HG03060 (cell line): ENCODE results near the gene TCF7L2.

Experiments used
- ATAC-seq: cut with Tn5 transposase; IDR thresholded peaks from one replicate; pipeline ENCODE4 v1.9.1; 2021; ENCODE audit warnings: low read depth, moderate number of reproducible peaks; ENCODE audit not compliant: unreplicated experiment

TCF7L2 gene

DNA sequence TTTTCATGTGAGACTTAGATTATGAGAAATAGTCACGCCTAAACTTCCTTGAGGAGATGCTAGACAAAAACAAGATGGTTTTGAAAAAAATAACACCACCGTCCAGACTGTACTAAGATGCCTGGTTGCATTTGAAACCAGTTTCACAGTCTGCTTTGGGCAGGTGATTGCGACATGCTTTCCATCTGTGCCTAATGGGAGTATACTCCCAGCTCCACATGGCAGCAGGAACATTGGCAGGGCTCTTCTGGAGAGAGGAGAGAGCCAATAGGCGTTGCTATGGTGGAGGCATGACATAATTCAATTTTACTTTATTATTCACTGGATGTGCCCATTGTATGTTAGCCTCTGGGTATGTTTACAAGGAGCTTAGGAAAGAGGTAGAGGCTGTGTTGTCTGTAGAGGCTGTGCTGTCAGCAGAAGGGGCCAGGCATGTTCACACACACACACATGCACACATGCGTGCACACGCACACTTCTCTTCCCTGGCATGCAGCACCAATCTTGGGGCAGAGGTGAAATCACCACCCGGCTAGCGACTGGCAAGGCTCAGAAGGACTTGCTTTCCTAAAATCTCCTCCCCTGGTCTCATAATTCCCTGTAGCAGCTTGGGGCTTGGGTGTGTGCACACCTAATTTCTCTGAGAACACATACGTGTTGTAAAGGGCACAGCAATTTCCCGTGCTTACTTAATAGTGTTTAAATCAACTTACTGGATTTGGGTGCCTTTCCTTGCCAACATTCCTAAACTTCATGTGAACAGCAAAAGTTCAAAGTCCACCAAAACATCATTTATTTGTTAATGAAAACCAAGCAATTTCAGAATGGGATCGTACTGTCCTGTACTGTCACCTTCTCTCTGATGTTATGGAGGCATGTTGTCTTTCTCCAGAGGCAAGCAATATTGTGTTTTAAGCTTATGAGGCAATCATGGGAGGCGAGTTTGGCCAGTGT, 162.1 kb downstream of the TCF7L2 start:
- ATAC-seq = no peak

DNA sequence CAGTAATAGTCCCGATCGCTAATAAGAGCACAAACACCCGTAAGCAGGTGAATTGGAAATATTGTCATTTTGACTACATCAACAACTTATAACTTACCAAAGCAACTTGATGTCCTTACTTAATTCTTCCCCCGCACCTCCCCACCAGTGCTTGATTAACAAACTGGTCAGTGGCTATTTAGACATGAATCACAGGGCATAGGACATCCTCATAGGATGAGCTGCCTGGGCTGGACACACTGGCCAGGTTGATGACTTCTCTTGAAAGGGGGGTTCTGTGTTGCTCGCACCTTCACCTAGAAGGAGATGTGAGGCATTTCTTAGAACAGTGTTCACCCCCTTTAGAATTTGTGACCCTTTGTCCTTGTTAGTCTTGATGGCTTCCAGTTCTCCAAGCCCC, 163.2 kb downstream of the TCF7L2 start:
- ATAC-seq = no peak

DNA sequence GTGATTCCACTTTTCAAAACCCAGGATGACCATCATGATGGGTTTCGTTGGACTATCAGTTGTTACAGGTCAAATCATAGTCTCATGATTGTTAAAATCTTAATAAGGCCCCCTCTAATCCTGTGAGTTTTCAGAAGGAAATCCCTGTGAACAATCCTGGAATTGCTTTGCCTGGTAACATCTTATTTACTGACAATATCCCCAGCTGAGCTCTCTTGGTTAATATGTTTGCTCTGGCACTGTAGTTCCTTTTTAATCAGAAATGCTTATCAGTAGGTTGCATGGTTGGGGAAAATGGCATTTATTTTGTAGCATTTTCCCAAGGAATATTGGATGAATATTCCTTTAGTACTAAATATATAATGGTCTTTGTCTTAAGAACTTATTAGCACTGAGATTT, 163.9 kb downstream of the TCF7L2 start:
- no peak for ATAC-seq

DNA sequence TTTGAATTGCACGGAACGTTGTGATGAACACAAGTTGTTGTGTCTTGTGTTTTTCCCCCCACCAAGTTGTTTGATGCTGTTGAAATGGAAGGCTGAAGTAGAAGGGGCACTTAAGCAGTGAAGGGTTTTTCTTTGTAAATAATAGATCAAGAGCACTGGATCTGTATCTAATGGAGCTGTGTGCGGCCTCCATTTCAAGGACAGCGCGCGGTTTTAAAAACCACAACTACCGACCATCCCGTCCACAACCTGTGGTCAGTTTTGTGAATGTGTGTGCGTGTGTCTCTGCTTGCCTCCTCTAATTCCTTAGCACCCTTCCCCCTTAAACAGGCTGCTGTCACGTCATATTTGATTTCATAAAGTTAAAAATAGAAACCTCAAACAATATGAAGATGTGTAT, 165.5 kb downstream of the TCF7L2 start:
- ATAC-seq = no peak

DNA sequence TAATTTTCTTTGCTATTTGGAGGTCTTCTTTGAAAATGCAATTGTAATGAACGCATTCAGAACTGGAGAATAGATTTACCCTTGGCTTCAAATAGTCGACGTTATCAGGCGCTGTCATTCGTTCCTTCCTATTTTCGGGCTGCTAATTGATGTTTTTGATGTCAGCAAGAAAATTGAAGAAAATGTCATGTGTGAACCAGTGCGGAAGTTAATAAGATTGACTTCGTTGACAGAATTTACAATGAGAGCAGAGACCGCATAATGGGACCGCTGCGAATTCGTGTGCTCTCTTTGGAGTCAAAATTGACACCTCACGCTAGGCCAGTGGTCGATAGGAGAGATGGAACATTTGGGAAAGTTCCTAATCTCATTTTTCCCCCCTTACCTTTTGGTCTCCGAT, 168.8 kb downstream of the TCF7L2 start:
- ATAC-seq = no peak

DNA sequence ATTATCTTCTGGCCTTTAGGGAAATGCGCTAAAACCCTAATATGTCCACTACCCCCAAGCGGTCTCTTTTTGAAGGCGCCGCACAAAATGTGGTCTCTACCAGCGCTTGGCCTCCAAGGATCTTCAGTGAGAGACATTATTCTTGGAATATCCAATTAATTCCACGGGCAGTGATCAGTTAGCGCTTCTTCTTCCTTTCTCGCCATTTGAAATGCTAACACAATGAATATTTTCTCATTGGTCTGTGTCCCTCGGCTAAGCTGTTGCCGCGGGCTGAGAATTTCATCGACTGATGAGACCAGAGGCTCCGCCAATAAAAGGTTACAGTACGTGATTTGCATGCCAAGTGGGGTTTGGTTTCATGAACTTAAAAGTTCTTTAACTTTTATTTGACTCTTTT, 169.8 kb downstream of the TCF7L2 start:
- no peak for ATAC-seq

DNA sequence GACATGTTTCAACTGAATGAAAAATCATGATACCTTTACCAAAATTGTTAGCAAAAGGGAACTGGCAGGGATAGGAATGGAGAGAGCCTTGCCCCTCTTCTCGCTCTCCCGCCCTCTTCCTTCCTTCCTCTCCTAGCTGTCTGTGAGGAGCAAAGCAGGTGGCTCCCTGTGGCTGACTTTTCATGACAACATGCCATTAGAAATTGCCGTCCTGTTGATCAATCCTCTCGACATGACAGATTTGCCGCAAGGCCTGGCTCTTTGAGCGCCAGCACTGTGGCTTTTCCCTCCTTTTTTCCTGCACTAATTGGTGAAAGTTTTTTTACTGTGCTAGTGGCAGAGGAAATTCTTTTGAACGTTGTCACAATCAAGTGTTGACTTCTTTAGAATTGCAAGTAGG, 171.1 kb downstream of the TCF7L2 start:
- no peak for ATAC-seq

DNA sequence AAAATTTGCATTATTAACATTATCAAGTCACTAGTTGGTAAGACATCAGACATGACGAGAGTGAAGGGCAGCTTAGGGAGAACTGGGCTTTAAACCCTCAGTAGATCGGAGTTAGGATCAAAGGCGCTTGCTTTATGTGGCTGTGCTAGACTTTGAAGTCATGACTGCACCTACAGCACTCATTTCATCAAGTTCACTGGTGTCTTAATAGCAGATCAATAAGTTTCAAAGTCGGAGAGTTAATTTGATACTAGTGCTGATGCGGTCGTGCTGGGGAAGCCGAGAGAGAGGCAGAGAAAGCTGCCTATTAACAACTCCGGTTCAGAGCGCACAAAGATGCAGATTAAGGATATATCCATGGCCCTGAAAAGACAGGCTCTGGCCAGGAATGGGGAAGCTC, 172.9 kb downstream of the TCF7L2 start:
- no peak for ATAC-seq

DNA sequence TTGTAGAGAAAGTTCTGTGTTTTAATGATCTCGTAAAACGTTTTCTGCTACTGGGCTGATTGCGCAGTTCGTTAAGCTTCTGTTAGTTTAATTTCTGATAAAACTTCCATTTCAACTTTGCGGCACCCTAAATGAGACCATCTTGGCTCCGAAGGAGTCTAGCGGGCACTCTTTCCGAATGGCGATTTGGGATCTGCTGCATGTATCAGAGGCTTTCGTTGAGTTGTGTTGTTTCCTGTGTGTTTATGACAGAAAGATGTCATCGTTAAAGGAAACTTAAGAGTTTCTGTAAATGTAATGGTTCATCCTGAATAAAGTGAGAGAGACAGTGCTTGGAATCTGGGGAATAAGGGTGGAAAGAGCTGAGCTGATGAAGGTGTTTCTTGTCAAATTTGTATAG, 174.7 kb downstream of the TCF7L2 start:
- ATAC-seq = no peak

DNA sequence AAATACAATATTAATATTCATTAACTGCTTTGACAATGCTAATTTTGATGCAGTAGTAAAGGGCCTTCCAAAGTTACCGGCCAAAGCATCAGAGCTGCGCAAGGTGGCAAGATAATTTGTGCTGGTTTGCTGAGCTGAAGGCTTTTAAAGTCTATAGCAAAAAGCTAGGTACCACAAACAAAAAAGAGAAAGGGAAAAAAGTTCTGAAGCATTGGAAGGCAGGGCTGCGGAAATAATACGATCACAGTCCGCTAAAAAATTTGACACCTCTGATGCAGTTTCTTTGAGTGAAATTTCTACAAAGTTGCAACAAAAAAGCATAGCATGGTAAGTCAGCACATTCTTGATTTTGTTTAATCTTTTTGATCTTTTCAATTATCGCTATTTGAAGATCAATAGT, 175.6 kb downstream of the TCF7L2 start:
- no peak for ATAC-seq

DNA sequence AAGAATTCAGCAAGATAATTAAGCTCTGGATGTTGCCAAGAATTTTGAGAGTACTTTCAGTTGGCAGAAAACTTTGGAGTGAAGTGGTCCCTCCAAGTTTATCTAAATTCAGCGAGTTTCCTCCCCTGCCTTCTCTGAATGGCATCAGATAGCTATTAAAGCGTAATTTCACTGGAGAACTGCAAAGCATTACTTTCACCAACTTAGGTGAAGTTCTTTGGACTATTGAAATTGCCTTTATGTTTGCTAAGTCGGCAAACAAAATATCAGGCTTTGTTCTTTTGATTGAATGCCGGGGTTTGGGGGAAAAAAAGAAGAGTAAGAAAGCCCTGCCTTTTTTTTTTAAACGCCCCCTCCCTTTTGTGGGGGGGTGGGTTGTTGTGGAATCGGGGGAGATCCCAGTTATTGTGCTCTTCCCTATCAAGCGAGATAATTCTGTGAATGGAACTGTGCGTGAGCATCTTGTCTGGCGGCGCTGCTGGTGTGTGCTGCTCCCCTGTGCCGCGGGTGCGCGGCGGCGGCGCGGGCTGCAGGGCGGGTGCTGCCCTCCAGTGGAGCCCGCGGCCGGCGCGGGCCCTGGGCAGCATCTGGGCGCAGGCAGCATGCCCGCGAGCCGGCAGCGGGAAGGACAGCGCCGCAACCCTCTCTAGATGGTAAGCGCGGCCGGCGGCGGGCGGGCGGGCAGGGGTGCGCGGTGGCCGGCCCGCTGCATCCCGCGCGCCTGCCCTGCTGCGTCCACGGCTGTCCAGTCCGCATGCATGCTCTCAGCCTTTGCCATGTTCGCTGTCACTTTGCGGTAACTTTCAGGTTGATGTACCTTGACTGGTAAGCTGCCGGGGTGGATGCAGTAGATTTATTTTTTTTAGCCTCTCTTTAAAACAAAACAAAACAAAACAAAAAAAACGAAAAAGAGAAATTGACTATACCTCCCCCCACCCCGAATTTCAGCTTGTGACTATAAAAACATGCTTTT, 176.5 kb downstream of the TCF7L2 start:
- no peak for ATAC-seq

DNA sequence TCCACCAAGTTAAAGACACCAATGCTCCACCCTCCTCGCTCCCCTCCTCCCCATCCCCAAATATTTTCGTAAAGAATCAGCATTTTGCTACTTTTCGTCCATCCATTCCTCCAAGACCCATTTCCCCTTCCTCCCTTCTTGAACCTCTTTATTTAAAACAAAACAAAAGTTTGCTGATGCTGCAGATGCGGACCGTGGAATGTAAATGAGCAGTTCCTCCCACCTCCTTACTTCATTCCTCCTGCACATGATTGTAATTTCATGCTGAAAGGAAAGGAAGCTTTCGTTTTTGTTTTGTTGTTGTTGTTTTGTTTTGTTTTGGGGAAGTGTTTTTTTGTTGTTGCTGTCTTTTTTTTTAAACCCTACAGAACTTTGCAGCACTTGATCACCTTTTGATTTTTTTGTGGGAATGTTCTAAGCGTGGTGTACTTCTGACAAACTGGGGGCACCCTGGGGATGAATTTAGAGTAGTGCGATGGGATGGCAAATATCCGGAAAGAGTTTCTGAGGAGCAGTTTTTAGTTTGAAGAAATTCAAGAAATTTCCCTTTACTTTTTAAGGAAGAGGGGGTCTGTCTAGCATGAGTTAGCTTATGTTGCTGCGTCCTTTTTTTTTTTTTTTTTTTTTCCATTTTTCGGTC, 177.3 kb downstream of the TCF7L2 start:
- no peak for ATAC-seq

DNA sequence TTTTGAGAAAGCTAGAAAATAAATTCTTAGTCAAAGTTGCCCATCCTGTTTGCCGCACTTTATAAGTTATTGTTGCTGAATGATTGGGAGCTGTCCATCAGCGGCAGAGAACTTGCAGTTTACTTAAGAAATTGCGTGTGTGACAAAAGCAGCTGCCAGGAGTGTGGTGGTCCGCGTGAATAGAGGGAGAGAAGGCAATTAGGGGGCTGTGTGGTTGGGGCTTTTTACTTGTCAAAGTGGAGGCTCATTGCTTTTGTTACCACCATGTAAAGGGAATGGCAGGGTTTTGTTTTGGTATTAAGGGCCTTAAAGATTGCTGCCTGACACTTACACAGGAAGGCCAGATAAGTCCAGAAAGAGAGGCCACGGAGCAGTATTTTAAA, 177.8 kb downstream of the TCF7L2 start:
- no peak for ATAC-seq

DNA sequence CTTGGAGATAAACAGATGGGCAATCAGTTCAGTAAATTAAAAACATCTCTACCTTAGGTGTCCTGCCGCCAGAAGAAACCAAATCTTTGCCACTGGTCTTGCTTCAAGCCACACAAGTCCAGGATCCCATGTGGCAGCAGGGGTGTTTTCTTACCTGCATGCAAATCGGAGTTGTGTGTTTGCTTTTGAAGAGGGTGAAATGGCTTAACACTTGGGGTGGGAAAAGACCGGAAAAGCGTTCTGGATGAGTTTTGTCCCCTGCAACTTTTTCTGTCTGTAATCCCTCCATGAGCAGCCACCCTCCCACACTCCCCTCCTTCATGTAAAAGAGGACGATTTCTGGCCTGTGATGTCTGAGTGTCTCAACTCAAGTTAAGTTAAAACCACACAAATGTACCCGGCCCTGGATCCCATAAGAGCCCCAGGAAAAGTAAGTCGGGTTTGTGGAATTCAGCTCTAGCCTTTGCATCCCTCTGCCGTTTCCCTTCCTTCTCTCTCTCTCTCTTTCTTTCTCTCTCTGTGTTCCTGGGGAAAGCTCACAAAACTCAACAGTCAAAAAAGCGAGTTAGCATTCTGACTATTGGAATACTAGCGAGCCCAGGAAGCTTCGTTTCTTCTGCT, 178.5 kb downstream of the TCF7L2 start:
- ATAC-seq = no peak

DNA sequence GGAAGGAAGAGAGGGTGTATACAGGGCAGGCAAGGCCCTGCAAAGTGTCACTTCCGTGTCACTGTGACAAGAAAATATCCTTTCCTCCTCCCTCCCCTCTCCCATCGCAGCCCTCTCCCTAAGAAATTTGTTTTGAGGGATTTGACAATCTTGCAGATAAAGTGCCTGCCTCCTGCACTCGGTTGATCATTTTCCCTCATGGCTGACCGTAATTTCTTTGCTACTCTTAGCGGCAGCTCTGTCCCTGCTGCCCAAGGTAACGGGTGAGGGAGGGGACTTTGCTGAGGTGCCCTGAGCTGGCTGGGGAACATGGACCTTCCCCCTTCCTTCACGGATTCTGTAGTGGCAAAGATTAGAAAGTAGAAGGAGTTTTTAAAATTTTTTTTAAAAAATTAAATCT, 179.1 kb downstream of the TCF7L2 start:
- no peak for ATAC-seq

DNA sequence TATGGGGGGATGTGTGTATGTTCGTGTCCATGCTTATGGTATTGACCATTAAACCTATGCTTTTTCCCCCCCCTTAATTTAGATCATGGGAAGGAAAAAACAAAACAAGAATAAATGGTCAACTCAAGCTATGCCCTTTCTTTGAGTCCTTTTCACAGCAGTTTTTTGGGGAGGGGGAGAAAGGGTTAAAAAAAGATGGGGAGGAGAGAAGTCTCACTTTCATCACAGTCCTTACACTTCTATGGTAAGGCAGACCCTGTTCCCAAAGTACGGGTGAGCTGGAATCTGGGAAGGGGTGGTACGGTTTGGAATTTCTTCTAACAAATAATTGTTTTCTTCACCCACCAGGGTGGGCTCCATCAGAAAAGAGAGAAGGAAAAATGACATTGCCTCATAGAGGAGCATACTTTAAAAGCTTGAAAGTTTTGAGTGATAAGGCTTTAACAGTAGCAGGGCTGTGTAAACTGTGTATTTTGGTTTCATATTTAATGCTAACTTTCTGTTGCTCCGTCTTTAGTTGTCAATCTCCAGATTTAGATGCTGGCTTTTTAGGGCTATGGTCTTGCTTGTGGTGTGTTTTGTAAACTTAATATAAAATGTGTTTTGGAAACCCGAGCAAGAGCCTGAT, 180.1 kb downstream of the TCF7L2 start:
- ATAC-seq = no peak

DNA sequence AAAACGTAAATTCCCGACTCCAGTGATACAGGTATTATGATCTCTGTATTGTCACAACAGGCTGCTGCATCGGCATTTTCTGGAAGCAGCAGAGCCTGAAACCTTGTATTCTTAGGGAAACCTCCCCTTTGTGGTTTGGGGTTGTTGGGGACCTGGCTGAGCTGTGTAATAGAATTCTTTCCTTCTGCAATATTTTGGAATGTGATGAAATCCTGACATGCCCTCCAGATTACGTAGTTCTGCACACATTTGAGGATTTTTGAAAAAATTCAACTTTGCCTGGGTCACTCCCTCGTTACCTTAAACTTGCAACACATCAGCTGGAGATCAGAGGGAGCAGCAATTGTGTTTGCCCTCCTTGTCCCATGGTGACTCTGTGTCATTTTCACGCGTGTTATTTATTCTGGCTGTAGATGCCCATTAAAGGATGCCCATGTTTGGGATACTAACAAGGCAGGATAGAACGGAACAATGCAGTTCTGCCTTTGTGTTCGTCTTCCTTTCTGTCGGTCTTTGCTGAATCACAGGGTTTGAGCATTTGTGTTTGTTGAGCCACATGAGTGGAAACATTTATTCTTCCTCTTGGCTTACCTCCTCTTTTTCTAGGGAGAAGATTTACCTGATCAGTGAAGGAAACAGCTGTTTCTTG, 181.7 kb downstream of the TCF7L2 start:
- ATAC-seq = no peak

DNA sequence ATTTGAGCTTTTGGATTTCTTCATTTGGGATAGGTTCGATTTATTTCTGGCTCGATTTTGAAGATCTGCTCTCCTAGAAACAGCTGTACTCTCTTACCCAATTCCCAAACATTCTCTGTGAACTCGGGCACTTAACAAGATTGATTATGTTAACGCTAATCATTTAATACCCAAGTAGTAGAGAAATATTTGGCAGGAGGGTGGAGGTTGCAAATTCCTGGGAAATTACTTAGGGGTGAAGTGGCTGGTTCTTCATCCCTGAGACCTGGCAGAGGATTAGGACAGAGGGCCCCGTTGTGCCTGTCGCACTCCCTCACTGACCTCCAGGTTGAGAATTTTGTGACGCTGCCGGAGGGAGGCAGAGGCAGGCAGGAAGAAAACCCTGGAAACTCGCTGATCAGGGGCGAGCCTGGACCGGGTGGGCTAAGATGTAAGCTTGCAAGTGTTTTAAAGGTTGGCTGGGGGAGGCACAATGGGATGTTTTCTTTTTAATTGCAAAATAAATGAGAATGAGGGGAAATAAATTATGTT, 182.6 kb downstream of the TCF7L2 start:
- no peak for ATAC-seq

DNA sequence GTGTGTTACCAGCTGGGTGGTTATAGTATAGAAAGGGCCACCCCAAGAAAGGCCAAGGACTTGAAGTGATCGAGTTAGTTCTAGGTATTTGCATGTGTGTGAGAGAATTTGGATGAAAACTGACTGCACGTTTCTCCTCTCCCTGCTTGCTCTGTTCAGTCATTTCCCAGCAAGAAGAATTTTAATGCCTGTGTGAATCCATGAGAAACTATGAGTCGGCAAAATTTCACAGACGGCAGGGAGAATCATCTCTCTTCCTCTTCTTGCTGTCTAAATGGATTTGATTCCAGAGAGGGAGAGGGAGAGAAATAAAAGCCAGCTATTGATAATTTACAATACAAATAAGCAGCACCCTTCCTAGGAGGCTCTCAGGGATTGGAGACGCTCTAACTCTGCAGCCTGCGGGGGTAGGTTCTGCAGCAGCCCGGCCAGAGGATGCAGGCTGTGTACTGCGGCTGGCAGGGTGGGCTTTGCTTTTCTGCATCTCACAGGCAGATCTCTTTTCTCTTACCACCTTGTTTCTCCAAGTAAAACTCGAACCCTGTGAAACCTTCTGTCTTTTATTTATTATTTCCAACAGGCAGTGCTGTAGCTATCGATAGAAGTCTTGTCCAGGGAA, 183.6 kb downstream of the TCF7L2 start:
- ATAC-seq = no peak
